ENCODE measurements around the gene MST1R.

GRCh38 chr3:49939858-49940666 is 36.4 kb upstream of the MST1R start, which contains the start of gene RBM6:
- TF ChIP-seq CTCF (conservative IDR thresholded peaks at IDR 0.05; ENCODE audit: low read depth, low read length), result no peak
- peak; percentile 92 for TF ChIP-seq POLR2A (IDR thresholded peaks at IDR 0.05; ENCODE audit: low read depth, low read length)
